BE2C (cell line): Measurements from ENCODE around the gene PHKB.
A peak's percentile ranks its signal among the peaks of the same experiment; 100 is the strongest.

ENCODE experiments used
- DNase-seq: peaks from one replicate; pipeline ENCODE4 v3.0.0-alpha.2; 2020
- H3K27me3 ChIP-seq: fragments of 250-450 bp; sonication (Bioruptor Pico); 2 replicates; pipeline ENCODE4 v1.5.1; 2020; ENCODE audit warnings: mild to moderate bottlenecking
- H3K36me3 ChIP-seq: fragments of 250-450 bp; sonication (Bioruptor Pico); 2 replicates; pipeline ENCODE4 v1.5.1; 2020; ENCODE audit warnings: mild to moderate bottlenecking
- H3K4me1 ChIP-seq: fragments of 250-450 bp; sonication (Bioruptor Pico); 2 replicates; pipeline ENCODE4 v1.5.1; 2020
- H3K4me3 ChIP-seq: 2 replicates; pipeline ENCODE4 v1.5.1; 2011; ENCODE audit warnings: low read depth, low read length
- H3K9me3 ChIP-seq: fragments of 250-450 bp; sonication (Bioruptor Pico); 2 replicates; pipeline ENCODE4 v1.5.1; 2020
- TF ChIP-seq, protein P1 (sequence below): IDR thresholded peaks from 2 replicates; pipeline ENCODE4 v1.5.1; 2012; ENCODE audit warnings: mild to moderate bottlenecking, low read depth, low read length

The PHKB gene

DNA sequence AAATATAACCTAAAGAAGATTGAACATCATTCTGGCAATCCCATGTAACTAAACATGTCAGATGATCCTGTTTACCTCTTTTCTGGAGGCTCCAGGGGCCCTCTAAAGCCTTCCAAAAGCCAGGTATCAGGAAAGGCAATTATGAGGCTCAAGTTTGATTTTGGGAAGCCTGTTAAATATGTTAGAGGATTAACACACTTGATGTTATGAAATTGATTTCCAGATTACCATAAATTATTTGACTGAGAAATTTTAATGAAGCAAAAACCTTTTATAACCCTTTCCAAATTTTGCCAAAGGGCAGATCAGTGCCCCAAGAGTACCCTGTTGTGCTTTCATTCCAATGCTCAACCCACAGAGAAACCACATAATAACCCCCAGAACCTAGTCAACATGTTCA, 29.3 kb downstream of the PHKB start:
- no peaks in the 10 kb centered on the region for H3K27me3 ChIP-seq
- H3K9me3 ChIP-seq, result no peaks in the 10 kb centered on the region
- peaks cover 5% of the 10 kb centered on the region; the same call in 1 of the 2 replicates for H3K4me1 ChIP-seq
- TF ChIP-seq, protein P1, sequence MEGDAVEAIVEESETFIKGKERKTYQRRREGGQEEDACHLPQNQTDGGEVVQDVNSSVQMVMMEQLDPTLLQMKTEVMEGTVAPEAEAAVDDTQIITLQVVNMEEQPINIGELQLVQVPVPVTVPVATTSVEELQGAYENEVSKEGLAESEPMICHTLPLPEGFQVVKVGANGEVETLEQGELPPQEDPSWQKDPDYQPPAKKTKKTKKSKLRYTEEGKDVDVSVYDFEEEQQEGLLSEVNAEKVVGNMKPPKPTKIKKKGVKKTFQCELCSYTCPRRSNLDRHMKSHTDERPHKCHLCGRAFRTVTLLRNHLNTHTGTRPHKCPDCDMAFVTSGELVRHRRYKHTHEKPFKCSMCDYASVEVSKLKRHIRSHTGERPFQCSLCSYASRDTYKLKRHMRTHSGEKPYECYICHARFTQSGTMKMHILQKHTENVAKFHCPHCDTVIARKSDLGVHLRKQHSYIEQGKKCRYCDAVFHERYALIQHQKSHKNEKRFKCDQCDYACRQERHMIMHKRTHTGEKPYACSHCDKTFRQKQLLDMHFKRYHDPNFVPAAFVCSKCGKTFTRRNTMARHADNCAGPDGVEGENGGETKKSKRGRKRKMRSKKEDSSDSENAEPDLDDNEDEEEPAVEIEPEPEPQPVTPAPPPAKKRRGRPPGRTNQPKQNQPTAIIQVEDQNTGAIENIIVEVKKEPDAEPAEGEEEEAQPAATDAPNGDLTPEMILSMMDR, result no peak
- no peak overlapping the region for H3K4me3 ChIP-seq
- DNase-seq, result no peak
- no peaks in the 10 kb centered on the region for H3K36me3 ChIP-seq

DNA sequence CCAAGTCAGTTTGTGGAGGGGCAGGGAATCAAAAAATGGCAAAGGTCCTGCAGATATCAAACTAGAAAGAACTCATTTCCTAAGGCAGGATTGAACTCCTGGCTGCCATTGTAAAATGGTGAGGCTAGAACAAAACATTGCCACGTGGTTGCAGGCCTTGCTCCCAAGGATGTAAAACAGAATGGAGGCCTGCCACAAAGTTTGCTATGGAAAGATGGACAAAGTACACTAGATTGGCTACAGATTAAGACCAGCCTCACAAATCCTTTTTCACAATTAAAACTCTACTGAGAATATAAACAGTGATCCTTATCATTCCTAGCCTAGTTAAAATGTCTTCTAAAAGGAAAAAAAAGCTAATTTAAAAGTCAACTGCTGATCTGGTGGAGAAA, 30.9 kb downstream of the PHKB start:
- H3K9me3 ChIP-seq, result no peaks in the 10 kb centered on the region
- H3K4me3 ChIP-seq, result no peak overlapping the region
- H3K27me3 ChIP-seq, result no peaks in the 10 kb centered on the region
- TF ChIP-seq, protein P1, result no peak
- DNase-seq, result no peak
- H3K4me1 ChIP-seq, result peaks cover 5% of the 10 kb centered on the region; the same call in 1 of the 2 replicates
- H3K36me3 ChIP-seq, result no peaks in the 10 kb centered on the region

DNA sequence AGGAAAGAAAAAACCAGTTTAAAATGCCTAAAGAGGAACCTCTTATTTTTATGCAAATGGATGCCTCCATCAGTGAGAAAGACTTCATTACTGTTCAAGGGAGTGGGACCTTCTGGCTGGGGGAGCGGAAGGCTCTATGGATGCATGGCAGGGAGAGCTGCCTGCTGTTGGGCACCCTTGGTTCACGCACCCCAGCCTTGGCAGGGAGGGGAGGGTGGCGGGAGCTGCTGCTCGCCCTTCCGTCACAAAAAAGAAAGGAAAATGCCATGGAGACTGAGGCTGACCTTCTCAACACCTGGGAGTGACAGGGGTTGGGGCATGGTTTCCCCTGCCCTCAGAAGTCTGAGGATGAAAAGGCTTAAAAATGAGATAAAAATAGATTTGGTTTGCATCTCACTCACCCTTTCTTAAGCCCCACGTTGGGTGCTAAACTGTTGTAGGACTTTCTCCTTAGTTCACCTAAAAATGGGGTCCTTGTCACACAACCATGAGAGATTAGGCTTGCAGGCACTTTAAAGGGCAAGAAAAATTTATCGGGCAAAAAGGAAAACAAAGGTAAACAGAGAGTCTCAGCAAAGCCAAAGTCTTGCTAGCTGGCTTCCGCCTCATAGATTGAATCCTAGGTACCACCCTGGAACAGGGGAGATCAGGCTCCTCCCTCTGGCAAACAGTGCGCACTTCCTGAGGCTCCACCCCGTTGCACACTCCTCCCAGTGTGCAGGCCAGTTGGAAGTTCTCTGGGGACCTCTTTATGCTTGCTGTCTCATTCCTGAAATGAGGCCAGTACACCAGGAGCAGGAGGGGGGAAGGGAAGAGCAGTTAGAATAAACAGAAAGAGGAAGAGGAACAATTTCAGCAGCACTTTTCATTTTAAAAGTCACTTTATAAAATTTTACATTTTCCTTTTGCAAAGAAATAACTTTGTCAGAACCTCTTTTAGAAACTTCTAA, 31.6 kb downstream of the PHKB start:
- TF ChIP-seq, protein P1, result no peak
- no peaks in the 10 kb centered on the region for H3K27me3 ChIP-seq
- peak; percentile 75 for DNase-seq
- H3K36me3 ChIP-seq, result no peaks in the 10 kb centered on the region
- peaks cover 5% of the 10 kb centered on the region; the same call in 1 of the 2 replicates for H3K4me1 ChIP-seq
- no peak overlapping the region for H3K4me3 ChIP-seq
- no peaks in the 10 kb centered on the region for H3K9me3 ChIP-seq

DNA sequence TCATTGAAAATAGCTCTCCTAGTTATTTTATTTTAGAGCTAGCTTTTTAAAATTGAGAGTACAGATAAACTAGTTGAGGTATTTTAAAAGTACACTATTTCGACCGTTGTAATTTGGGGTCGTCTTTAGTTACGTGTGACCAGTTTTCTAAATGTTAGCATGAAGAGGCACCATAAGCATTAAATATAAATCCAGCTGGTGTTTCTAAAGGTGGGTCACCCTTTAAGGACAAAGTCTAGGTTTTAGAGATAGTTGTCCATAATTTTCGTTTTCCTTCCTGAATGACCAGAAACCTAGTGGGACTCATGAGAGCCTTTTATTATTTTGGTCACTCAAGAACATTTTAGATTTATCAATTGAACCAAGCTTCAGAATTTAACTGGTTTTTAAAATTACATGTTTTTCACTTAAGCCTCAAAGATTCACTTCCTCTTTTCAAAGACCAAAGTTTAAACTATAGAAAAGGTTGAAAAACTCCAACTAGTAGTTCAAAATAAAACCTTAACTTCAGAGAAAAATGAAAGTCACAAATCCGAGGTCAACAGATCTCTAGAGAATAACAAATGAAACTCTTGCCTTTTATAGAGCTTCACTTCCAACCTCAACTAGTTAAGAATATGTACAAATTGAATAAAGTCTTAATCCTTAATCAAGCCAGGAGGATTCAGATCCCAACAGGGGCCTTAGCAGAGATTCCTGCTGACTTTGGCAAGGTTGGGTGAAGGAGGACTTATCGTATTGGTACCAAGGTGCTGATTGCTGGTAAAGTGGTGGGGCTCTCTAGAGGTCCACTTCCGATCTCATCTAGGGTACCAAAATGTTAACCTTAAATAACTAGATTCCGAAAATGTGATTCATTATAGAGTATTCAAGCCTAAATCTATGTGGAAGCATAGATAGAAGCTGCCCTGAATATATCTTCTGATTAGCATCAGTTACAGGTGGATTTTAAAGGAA, 32.5 kb downstream of the PHKB start:
- Histone ChIP-seq H3K4me3 (no peak overlapping the region), H3K36me3 (no peaks in the 10 kb centered on the region), H3K27me3 (no peaks in the 10 kb centered on the region), H3K9me3 (no peaks in the 10 kb centered on the region), H3K4me1 (peaks cover 5% of the 10 kb centered on the region; the same call in 1 of the 2 replicates)
- TF ChIP-seq, protein P1, result no peak
- DNase-seq, result no peak

DNA sequence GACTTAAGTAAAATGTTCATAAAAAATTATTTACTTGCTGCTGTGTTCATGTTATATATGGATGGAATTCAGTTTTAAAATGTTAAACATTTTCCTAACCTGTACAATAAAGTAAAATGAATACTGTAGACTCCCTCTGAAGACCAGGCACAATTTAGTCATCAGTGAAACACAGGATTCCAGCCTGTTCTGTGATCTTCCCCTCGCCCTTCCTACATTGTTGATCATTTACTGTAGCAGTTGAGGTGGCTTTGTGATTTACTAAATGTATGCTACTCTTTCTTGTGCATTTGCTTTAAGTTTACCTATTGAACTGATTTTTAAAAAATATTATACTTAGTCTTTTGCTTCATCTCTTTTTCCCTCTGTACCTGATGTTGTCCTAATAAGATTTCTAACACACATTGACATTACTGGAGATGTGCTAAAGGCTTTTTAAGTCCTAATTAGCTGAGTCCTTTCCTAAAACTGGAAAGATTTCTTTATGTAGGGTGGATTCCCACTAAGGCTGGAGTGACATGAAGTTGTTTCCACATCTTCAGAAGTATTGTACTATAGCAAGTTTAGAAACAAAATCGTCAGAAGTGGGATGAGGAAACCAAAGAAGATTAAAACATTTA, 38.1 kb downstream of the PHKB start:
- no peaks in the 10 kb centered on the region; the same call in 1 of the 2 replicates for H3K4me1 ChIP-seq
- H3K36me3 ChIP-seq, result peaks cover 15% of the 10 kb centered on the region
- no peak for DNase-seq
- H3K27me3 ChIP-seq, result no peaks in the 10 kb centered on the region
- H3K4me3 ChIP-seq, result no peak overlapping the region
- H3K9me3 ChIP-seq, result no peaks in the 10 kb centered on the region
- TF ChIP-seq, protein P1, result no peak
